Hepatocyte (in vitro differentiated cells): ENCODE measurements around the gene SNTB2.

ENCODE experiments used
- CTCF ChIP-seq: fragments of 200-600 bp; sonication (generic); IDR thresholded peaks from 2 replicates; pipeline ENCODE4 v1.5.1; 2016; ENCODE audit warnings: antibody characterized with exemption, mild to moderate bottlenecking; ENCODE audit not compliant: poor library complexity
- EZH2 ChIP-seq: fragments of 200-600 bp; sonication (generic); IDR thresholded peaks from 2 replicates; pipeline ENCODE4 v1.6.1; 2016; ENCODE audit warnings: antibody characterized with exemption, mild to moderate bottlenecking, borderline replicate concordance
- EZH2phosphoT487 ChIP-seq: fragments of 200-600 bp; sonication (generic); IDR thresholded peaks from one replicate; pipeline ENCODE4 v1.6.1; 2018; ENCODE audit warnings: antibody characterized with exemption, mild to moderate bottlenecking, low read depth, moderate library complexity; ENCODE audit not compliant: unreplicated experiment, severe bottlenecking

DNA sequence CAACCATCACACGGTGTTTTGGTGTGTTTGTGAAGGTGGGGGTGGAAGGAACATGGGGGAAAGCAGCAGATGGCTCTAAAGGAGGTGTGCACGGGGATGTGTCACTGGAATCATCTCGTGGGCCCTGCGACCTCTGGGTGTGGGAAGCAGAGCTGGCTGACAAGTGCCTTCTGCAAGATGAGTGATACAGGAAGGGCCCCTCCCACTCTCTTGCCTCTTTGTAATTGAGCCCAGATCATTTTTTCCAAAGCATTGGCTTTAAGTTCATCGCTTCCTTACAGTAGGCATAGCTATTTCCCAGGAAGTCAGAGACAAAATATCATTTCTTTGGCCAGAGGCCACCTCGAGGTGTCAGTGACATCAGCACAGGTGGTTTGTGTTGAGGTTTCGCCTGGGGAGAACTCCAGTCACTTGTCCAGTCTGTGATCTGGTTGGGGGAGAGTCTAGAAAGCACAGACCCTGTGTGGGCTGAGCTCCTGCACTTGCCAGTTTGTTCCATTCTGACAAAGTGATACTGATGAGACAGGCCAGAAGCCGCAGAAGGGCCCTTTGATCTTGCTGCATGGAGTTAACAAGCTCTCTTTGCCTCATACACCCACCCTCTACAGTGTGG, 20.6 kb upstream of the SNTB2 start:
- TF ChIP-seq CTCF, result no peak
- no peak for TF ChIP-seq EZH2
- TF ChIP-seq EZH2phosphoT487, result no peak
